Duodenal mucosa (tissue), 2 donors: ENCODE measurements around the gene CDH13.

Experiments
- H3K27ac ChIP-seq: one replicate; pipeline ENCODE4 v1.7.0; 2013; ENCODE audit warnings: low read depth, low read length
- H3K27me3 ChIP-seq, 2 donors: one replicate each; pipeline ENCODE4 v1.7.0; 2013; ENCODE audit warnings: low read length in 2 of 2, control low read depth in 1 of 2; ENCODE audit not compliant: insufficient read depth in 2 of 2, control insufficient read depth in 1 of 2
- H3K36me3 ChIP-seq, 2 donors: one replicate each; pipeline ENCODE4 v1.7.0; 2013; ENCODE audit warnings: low read length in 2 of 2, control low read depth in 1 of 2; ENCODE audit not compliant: insufficient read depth in 2 of 2, control insufficient read depth in 1 of 2
- H3K4me1 ChIP-seq, 2 donors: one replicate each; pipeline ENCODE4 v1.7.0; 2013; ENCODE audit warnings: low read length in 2 of 2, control low read depth in 1 of 2; ENCODE audit not compliant: insufficient read depth in 2 of 2, control insufficient read depth in 1 of 2
- H3K4me3 ChIP-seq, 2 donors: one replicate each; pipeline ENCODE4 v1.7.0; 2013; ENCODE audit warnings: low read length in 2 of 2, low read depth in 1 of 2
- H3K9ac ChIP-seq, 2 donors: one replicate each; pipeline ENCODE4 v1.7.0; 2013; ENCODE audit warnings: low read length in 2 of 2, low read depth in 1 of 2
- H3K9me3 ChIP-seq, 2 donors: one replicate each; pipeline ENCODE4 v1.7.0; 2013; ENCODE audit warnings: low read length in 2 of 2, control low read depth in 1 of 2; ENCODE audit not compliant: control insufficient read depth in 1 of 2

Gene CDH13

GRCh38 chr16:82753821-82754220 lies 127.1 kb downstream of the CDH13 start:
- Histone ChIP-seq H3K36me3 (no peaks in the 10 kb centered on the region), H3K9ac (no peak overlapping the region), H3K4me3 (no peak overlapping the region), H3K9me3 (no peaks in the 10 kb centered on the region), H3K27ac (no peak overlapping the region), H3K4me1 (no peaks in the 10 kb centered on the region), H3K27me3 (no peaks in the 10 kb centered on the region)

- Histone ChIP-seq H3K4me1 (no peaks in the 10 kb centered on the region), H3K4me3 (no peak overlapping the region), H3K36me3 (no peaks in the 10 kb centered on the region), H3K27me3 (no peaks in the 10 kb centered on the region), H3K27ac (no peak overlapping the region), H3K9ac (no peak overlapping the region), H3K9me3 (no peaks in the 10 kb centered on the region)
These were observed 128.1 kb downstream of the CDH13 start for GRCh38 chr16:82754716-82755513.

GRCh38 chr16:82755570-82756282 lies 129.0 kb downstream of the CDH13 start:
- Histone ChIP-seq H3K27ac (no peak overlapping the region), H3K27me3 (no peaks in the 10 kb centered on the region), H3K9ac (no peak overlapping the region), H3K9me3 (no peaks in the 10 kb centered on the region), H3K4me3 (no peak overlapping the region), H3K36me3 (no peaks in the 10 kb centered on the region), H3K4me1 (no peaks in the 10 kb centered on the region)

- no peak overlapping the region for H3K27ac ChIP-seq
- no peaks in the 10 kb centered on the region for H3K27me3 ChIP-seq
- H3K9ac ChIP-seq: no peak overlapping the region
- no peak overlapping the region for H3K4me3 ChIP-seq
- no peaks in the 10 kb centered on the region for H3K9me3 ChIP-seq
- H3K36me3 ChIP-seq: no peaks in the 10 kb centered on the region
- peaks cover 0 to under 1% of the 10 kb centered on the region in 2 donors for H3K4me1 ChIP-seq
These were observed 129.5 kb downstream of the CDH13 start for GRCh38 chr16:82756283-82756599.

- no peaks in the 10 kb centered on the region for H3K36me3 ChIP-seq
- H3K27me3 ChIP-seq: no peaks in the 10 kb centered on the region
- no peak overlapping the region for H3K27ac ChIP-seq
- no peaks in the 10 kb centered on the region for H3K9me3 ChIP-seq
- H3K4me1 ChIP-seq: peaks cover 0 to 12% of the 10 kb centered on the region in 2 donors
- H3K4me3 ChIP-seq: no peak overlapping the region
- H3K9ac ChIP-seq: no peak overlapping the region
These were observed 131.6 kb downstream of the CDH13 start for GRCh38 chr16:82758406-82758805.

GRCh38 chr16:82758904-82759303 lies 132.1 kb downstream of the CDH13 start:
- H3K9me3 ChIP-seq: no peaks in the 10 kb centered on the region
- no peaks in the 10 kb centered on the region for H3K36me3 ChIP-seq
- no peaks in the 10 kb centered on the region for H3K27me3 ChIP-seq
- peaks cover 0 to 12% of the 10 kb centered on the region in 2 donors for H3K4me1 ChIP-seq
- H3K4me3 ChIP-seq: no peak overlapping the region
- H3K9ac ChIP-seq: no peak overlapping the region
- H3K27ac ChIP-seq: no peak overlapping the region

GRCh38 chr16:82761236-82761635 lies 134.5 kb downstream of the CDH13 start:
- no peaks in the 10 kb centered on the region for H3K9me3 ChIP-seq
- H3K4me1 ChIP-seq: peaks cover 0 to 12% of the 10 kb centered on the region in 2 donors
- no peak overlapping the region for H3K9ac ChIP-seq
- no peaks in the 10 kb centered on the region for H3K36me3 ChIP-seq
- no peak overlapping the region for H3K27ac ChIP-seq
- H3K27me3 ChIP-seq: no peaks in the 10 kb centered on the region
- H3K4me3 ChIP-seq: no peak overlapping the region

- no peak overlapping the region for H3K9ac ChIP-seq
- no peaks in the 10 kb centered on the region for H3K27me3 ChIP-seq
- no peak overlapping the region for H3K4me3 ChIP-seq
- no peaks in the 10 kb centered on the region for H3K36me3 ChIP-seq
- no peak overlapping the region for H3K27ac ChIP-seq
- peaks cover 0 to 12% of the 10 kb centered on the region in 2 donors for H3K4me1 ChIP-seq
- H3K9me3 ChIP-seq: no peaks in the 10 kb centered on the region
These were observed 135.1 kb downstream of the CDH13 start for GRCh38 chr16:82761858-82762257.

GRCh38 chr16:82763371-82763770 lies 136.6 kb downstream of the CDH13 start:
- Histone ChIP-seq H3K9me3 (no peaks in the 10 kb centered on the region), H3K4me3 (no peak overlapping the region), H3K36me3 (no peaks in the 10 kb centered on the region), H3K9ac (no peak overlapping the region), H3K4me1 (peaks cover 0 to 12% of the 10 kb centered on the region in 2 donors), H3K27me3 (no peaks in the 10 kb centered on the region), H3K27ac (no peak overlapping the region)

- Histone ChIP-seq H3K36me3 (no peaks in the 10 kb centered on the region), H3K27me3 (no peaks in the 10 kb centered on the region), H3K9ac (no peak overlapping the region), H3K9me3 (no peaks in the 10 kb centered on the region), H3K4me3 (no peak overlapping the region), H3K4me1 (peaks cover 0 to 4% of the 10 kb centered on the region in 2 donors), H3K27ac (no peak overlapping the region)
These were observed 140.4 kb downstream of the CDH13 start for GRCh38 chr16:82767198-82767597.
